GM12891 (cell line): ENCODE results near the gene FIGN.

Experiments
- PAX5 ChIP-seq: IDR thresholded peaks from 2 replicates; pipeline ENCODE4 v1.6.1; 2011; ENCODE audit warnings: low read length, moderate library complexity, mild to moderate bottlenecking; ENCODE audit not compliant: insufficient read depth, severe bottlenecking
- POLR2A ChIP-seq: IDR thresholded peaks from 2 replicates; pipeline ENCODE4 v1.6.1; 2011; ENCODE audit warnings: low read depth, low read length, control low read depth
- POLR2AphosphoS5 ChIP-seq: IDR thresholded peaks from 2 replicates; pipeline ENCODE4 v1.6.1; 2011; ENCODE audit warnings: low read depth, low read length, control low read depth
- SPI1 ChIP-seq: IDR thresholded peaks from 2 replicates; pipeline ENCODE4 v1.6.1; 2011; ENCODE audit warnings: low read depth, low read length, control low read depth
- TAF1 ChIP-seq: IDR thresholded peaks from 2 replicates; pipeline ENCODE4 v1.6.1; 2011; ENCODE audit warnings: low read depth, low read length, control low read depth

GRCh38 chr2:163548970-163549369 lies 186.8 kb downstream of the FIGN start:
- TF ChIP-seq TAF1 (no peak), POLR2A (no peak), SPI1 (no peak), POLR2AphosphoS5 (no peak), PAX5 (no peak)
